Mesenchymal stem cell (in vitro differentiated cells and primary cell): Measurements from ENCODE around the gene DPY19L3.

Experiments
- DNase-seq: peaks from one replicate; pipeline ENCODE4 v3.0.0-alpha.2; 2013
- H2AFZ ChIP-seq: one replicate; pipeline ENCODE4 v1.6.1; 2013; ENCODE audit warnings: low read depth, mild to moderate bottlenecking, control low read depth, inconsistent platforms, low read length, moderate library complexity
- H2AK5ac ChIP-seq: 2 replicates; pipeline ENCODE4 v1.6.1; 2013; ENCODE audit warnings: low read length, moderate library complexity, mild to moderate bottlenecking, inconsistent platforms; ENCODE audit not compliant: severe bottlenecking
- H2BK120ac ChIP-seq: one replicate; pipeline ENCODE4 v1.6.1; 2013; ENCODE audit warnings: low read depth, mild to moderate bottlenecking, inconsistent platforms, low read length, moderate library complexity
- H2BK12ac ChIP-seq, 2 experiments: one replicate each; pipeline ENCODE4 v1.6.1; 2013; ENCODE audit warnings: inconsistent platforms in 2 of 2, low read length in 2 of 2, mild to moderate bottlenecking in 2 of 2, moderate library complexity in 2 of 2, control low read depth in 1 of 2
- H2BK15ac ChIP-seq: one replicate; pipeline ENCODE4 v1.6.1; 2013; ENCODE audit warnings: mild to moderate bottlenecking, low read depth, inconsistent platforms; ENCODE audit not compliant: poor library complexity, severe bottlenecking
- H2BK5ac ChIP-seq: 2 replicates; pipeline ENCODE4 v1.6.1; 2013; ENCODE audit warnings: low read depth, mild to moderate bottlenecking, low read length, control low read depth, inconsistent platforms; ENCODE audit not compliant: poor library complexity, severe bottlenecking
- H3K14ac ChIP-seq, 2 experiments: one replicate each; pipeline ENCODE4 v1.6.1; 2013; ENCODE audit warnings: inconsistent platforms in 2 of 2, low read length in 2 of 2, control low read depth in 1 of 2, mild to moderate bottlenecking in 1 of 2, moderate library complexity in 1 of 2
- H3K18ac ChIP-seq, 2 experiments: one replicate each; pipeline ENCODE4 v1.6.1; 2013; ENCODE audit warnings: inconsistent platforms in 2 of 2, low read length in 2 of 2, control low read depth in 1 of 2, low read depth in 1 of 2, mild to moderate bottlenecking in 1 of 2
- H3K23ac ChIP-seq, 2 experiments: one replicate each; pipeline ENCODE4 v1.6.1; 2013; ENCODE audit warnings: inconsistent platforms in 2 of 2, low read length in 2 of 2, mild to moderate bottlenecking in 2 of 2, moderate library complexity in 2 of 2, control low read depth in 1 of 2
- H3K27ac ChIP-seq: 2 replicates; pipeline ENCODE4 v1.5.1; 2013; ENCODE audit warnings: mild to moderate bottlenecking, moderate library complexity, low read length, control low read depth, inconsistent platforms; ENCODE audit not compliant: poor library complexity, severe bottlenecking
- H3K27me3 ChIP-seq, 2 experiments: 2 replicates each; pipeline versions ENCODE4 v1.6.1 to v1.7.0; 2013; ENCODE audit warnings: low read length in 2 of 2, mild to moderate bottlenecking in 2 of 2, moderate library complexity in 2 of 2, control low read depth in 1 of 2, inconsistent platforms in 1 of 2; ENCODE audit not compliant: control insufficient read depth in 1 of 2, insufficient read depth in 1 of 2
- H3K36me3 ChIP-seq, 2 experiments: 2 replicates each; pipeline versions ENCODE4 v1.6.1 to v1.7.0; 2013; ENCODE audit warnings: low read length in 2 of 2, control low read depth in 1 of 2, inconsistent platforms in 1 of 2, low read depth in 1 of 2, mild to moderate bottlenecking in 1 of 2; ENCODE audit not compliant: insufficient read depth in 2 of 2, control insufficient read depth in 1 of 2
- H3K4ac ChIP-seq, 2 experiments: one replicate each; pipeline ENCODE4 v1.6.1; 2013; ENCODE audit warnings: inconsistent platforms in 2 of 2, low read length in 2 of 2, mild to moderate bottlenecking in 2 of 2, moderate library complexity in 2 of 2, control low read depth in 1 of 2, low read depth in 1 of 2
- H3K4me1 ChIP-seq: 2 replicates; pipeline ENCODE4 v1.6.1; 2013; ENCODE audit warnings: low read depth, low read length, control low read depth; ENCODE audit not compliant: control insufficient read depth, insufficient read depth
- H3K4me2 ChIP-seq: 2 replicates; pipeline ENCODE4 v1.6.1; 2013; ENCODE audit warnings: low read length, mild to moderate bottlenecking, inconsistent platforms; ENCODE audit not compliant: poor library complexity, severe bottlenecking
- H3K4me3 ChIP-seq, 2 experiments: 2 replicates each; pipeline versions ENCODE4 v1.5.1 to v1.7.0; 2013; ENCODE audit warnings: low read length in 2 of 2, mild to moderate bottlenecking in 2 of 2, control low read depth in 1 of 2, low read depth in 1 of 2; ENCODE audit not compliant: insufficient read depth in 1 of 2
- H3K79me1 ChIP-seq: replicated peaks from 2 replicates; pipeline ENCODE4 v1.6.1; 2013; ENCODE audit warnings: mild to moderate bottlenecking, control low read depth, low read length, inconsistent platforms; ENCODE audit not compliant: poor library complexity, severe bottlenecking
- H3K9ac ChIP-seq: 2 replicates; pipeline ENCODE4 v1.7.0; 2013; ENCODE audit warnings: mild to moderate bottlenecking, low read length, moderate library complexity
- H3K9me3 ChIP-seq: 2 replicates; pipeline ENCODE4 v1.7.0; 2013; ENCODE audit warnings: mild to moderate bottlenecking, low read length; ENCODE audit not compliant: control insufficient read depth
- H4K8ac ChIP-seq: one replicate; pipeline ENCODE4 v1.6.1; 2013; ENCODE audit warnings: inconsistent platforms, mild to moderate bottlenecking, low read length, moderate library complexity
- H4K91ac ChIP-seq: one replicate; pipeline ENCODE4 v1.6.1; 2013; ENCODE audit warnings: mild to moderate bottlenecking, low read length, inconsistent platforms
- WGBS: methylation state at CpG from one replicate; pipeline ENCODE4 v1.1.7; 2013; ENCODE audit warnings: mixed read lengths; 5-methylcytosine and 5-hydroxymethylcytosine counted together

The DPY19L3 gene

DNA sequence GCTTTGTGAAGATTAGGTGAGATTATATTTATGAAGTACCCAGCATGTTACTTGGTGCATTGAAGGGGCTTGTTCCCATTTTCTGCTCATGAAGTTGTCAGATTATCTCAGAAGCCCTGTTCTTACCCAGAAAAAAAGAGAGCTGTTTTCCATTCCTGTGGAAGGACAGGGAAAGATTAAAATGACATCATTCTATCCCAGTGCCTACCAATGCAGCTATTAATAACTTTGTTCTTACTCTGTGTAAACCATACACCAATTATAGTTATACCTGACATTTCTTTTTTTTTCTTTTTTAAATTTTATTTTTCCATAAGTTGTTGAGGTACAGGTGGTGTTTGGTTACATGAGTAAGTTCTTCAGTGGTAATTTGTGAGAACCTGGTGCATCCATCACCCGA, 41.5 kb upstream of the DPY19L3 start:
- no peak overlapping the region for H2BK15ac ChIP-seq
- H3K9ac ChIP-seq: no peak overlapping the region
- no peak overlapping the region for H2AFZ ChIP-seq
- no peak overlapping the region for H3K18ac ChIP-seq
- no peak overlapping the region for H3K14ac ChIP-seq
- no peak overlapping the region for H3K23ac ChIP-seq
- no peak overlapping the region for H4K8ac ChIP-seq
- no peak overlapping the region for H2BK120ac ChIP-seq
- H3K27me3 ChIP-seq: no peaks in the 10 kb centered on the region
- H4K91ac ChIP-seq: no peak overlapping the region
- DNase-seq: no peak
- peaks cover 23% of the 10 kb centered on the region for H3K79me1 ChIP-seq
- no peak overlapping the region for H2BK5ac ChIP-seq
- H3K4me2 ChIP-seq: no peak overlapping the region
- H3K9me3 ChIP-seq: no peaks in the 10 kb centered on the region
- no peaks in the 10 kb centered on the region for H3K4me1 ChIP-seq
- H3K27ac ChIP-seq: no peak overlapping the region
- no peak overlapping the region for H2BK12ac ChIP-seq
- no peak overlapping the region for H3K4ac ChIP-seq
- no peak overlapping the region for H3K4me3 ChIP-seq
- peaks cover 12 to 83% of the 10 kb centered on the region in 2 experiments for H3K36me3 ChIP-seq
- no peak overlapping the region for H2AK5ac ChIP-seq
- 78% methylated on average over 1 of the region's 1 CpG for WGBS

DNA sequence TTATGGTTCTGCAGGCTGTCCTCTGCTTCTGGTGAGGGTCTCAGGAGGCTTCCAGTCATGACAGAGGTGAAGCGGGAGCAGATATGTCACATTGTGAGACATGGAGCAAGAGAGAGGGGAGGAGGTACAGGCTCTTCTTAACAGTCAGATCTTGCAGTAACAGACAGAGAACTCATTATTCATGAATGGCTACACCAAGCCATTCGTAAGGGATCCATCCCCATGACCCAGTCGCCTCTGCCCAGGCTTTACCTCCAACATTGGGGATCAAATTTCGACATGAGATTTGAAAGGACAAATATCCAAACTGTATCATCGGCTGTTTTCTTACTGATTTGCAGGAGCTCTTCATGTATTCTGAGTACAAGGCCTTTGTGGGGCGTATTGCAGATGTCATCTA, 38.5 kb upstream of the DPY19L3 start:
- Histone ChIP-seq H4K8ac (no peak overlapping the region), H2AK5ac (no peak overlapping the region), H3K14ac (no peak overlapping the region), H3K36me3 (peaks cover 10 to 76% of the 10 kb centered on the region in 2 experiments), H3K4ac (no peak overlapping the region), H3K27ac (no peak overlapping the region), H3K23ac (no peak overlapping the region), H3K18ac (no peak overlapping the region), H3K4me3 (no peak overlapping the region), H3K4me1 (no peaks in the 10 kb centered on the region), H3K79me1 (peaks cover 23% of the 10 kb centered on the region), H3K9me3 (no peaks in the 10 kb centered on the region), H2BK12ac (no peak overlapping the region), H3K9ac (no peak overlapping the region), H4K91ac (no peak overlapping the region), H2BK120ac (no peak overlapping the region), H2AFZ (no peak overlapping the region), H3K27me3 (no peaks in the 10 kb centered on the region), H3K4me2 (no peak overlapping the region), H2BK15ac (no peak overlapping the region), H2BK5ac (no peak overlapping the region)
- 85% methylated on average over 6 of the region's 6 CpGs for WGBS
- DNase-seq: no peak

DNA sequence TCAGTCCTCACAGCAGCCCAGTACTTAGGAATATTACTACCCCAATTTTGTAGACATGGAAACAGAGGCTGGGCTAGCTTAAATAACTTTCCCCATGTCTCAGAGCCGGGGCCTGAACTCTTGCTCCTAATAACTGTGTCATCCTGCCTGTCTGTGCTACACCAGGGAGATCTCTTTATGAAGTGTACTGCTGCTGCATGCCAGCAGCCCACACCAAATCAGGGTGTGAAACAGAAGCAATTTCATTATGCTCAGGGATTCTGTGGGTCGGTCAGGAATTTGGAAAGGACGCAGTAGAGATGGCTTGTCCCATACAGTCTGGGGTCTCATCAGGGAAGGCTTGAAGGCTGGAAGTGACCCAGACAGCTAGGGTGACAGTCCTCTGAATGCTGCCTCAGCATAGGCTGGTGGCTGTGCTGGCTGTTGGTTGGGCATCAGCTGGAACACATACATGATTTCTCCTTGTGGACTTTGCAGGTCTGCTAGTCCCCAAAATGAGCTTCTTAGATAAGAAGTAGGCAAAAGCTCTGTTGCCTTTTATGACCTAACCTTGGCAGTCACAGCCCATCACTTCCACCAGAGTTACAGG, 37.5 kb upstream of the DPY19L3 start:
- Histone ChIP-seq H3K36me3 (peaks cover 17 to 76% of the 10 kb centered on the region in 2 experiments), H2BK5ac (no peak overlapping the region), H2AFZ (no peak overlapping the region), H3K4me3 (no peak overlapping the region), H3K4me2 (no peak overlapping the region), H3K9ac (no peak overlapping the region), H3K27me3 (no peaks in the 10 kb centered on the region), H3K14ac (no peak overlapping the region), H2BK120ac (no peak overlapping the region), H3K23ac (no peak overlapping the region), H2AK5ac (no peak overlapping the region), H3K79me1 (peaks cover 25% of the 10 kb centered on the region), H4K91ac (no peak overlapping the region), H3K27ac (no peak overlapping the region), H3K4me1 (peaks cover 2% of the 10 kb centered on the region), H2BK15ac (no peak overlapping the region), H4K8ac (no peak overlapping the region), H2BK12ac (no peak overlapping the region), H3K9me3 (no peaks in the 10 kb centered on the region), H3K18ac (no peak overlapping the region), H3K4ac (no peak overlapping the region)
- no peak for DNase-seq
- WGBS: 97% methylated on average over 3 of the region's 3 CpGs

DNA sequence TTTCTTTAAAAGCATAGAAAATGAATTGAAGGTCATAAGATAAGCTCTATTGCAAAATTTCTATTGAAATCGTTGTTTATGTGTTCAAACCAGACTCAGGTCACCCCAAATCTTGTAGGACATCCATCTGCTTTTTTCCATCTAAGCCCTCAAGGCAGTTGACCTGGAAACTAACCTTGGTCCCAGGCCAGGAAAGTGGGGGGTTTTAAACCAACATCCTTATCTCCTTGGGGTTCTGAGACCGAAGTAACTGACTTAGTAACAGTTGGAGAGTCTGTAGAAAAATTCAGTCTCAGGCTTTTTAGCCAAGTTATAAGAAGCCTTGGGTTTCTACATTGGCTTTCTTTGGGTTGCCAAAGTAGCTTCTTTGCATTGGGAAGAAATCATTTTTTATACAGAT, 36.8 kb upstream of the DPY19L3 start:
- Histone ChIP-seq H3K4me3 (no peak overlapping the region), H4K8ac (no peak overlapping the region), H2AFZ (no peak overlapping the region), H2BK15ac (no peak overlapping the region), H3K18ac (no peak overlapping the region), H3K4me1 (peaks cover 2% of the 10 kb centered on the region), H2AK5ac (no peak overlapping the region), H3K27me3 (no peaks in the 10 kb centered on the region), H4K91ac (no peak overlapping the region), H3K4me2 (no peak overlapping the region), H3K27ac (no peak overlapping the region), H3K9me3 (no peaks in the 10 kb centered on the region), H3K79me1 (peaks cover 24% of the 10 kb centered on the region), H2BK12ac (no peak overlapping the region), H2BK5ac (no peak overlapping the region), H3K9ac (no peak overlapping the region), H3K14ac (no peak overlapping the region), H3K23ac (no peak overlapping the region), H2BK120ac (no peak overlapping the region), H3K4ac (no peak overlapping the region), H3K36me3 (peaks cover 15 to 68% of the 10 kb centered on the region in 2 experiments)
- 99% methylated on average over 2 of the region's 2 CpGs for WGBS
- DNase-seq: no peak
